GM12864 (cell line): ENCODE results near the gene UGCG.
"Not testable (repeated sequence)": the region's sequence is repeated elsewhere in the genome, so short reads cannot be mapped to it uniquely, and the experiment has no call there.

Source experiments
- DNase-seq: peaks from one replicate; pipeline ENCODE4 v3.0.0-alpha.2; 2011; ENCODE audit warnings: low read depth
- H3K4me3 ChIP-seq: 2 replicates; pipeline ENCODE4 v1.5.1; 2011; ENCODE audit warnings: mild to moderate bottlenecking, low read depth, low read length, control low read depth
- TF ChIP-seq, protein P1 (sequence below): IDR thresholded peaks from 2 replicates; pipeline ENCODE4 v1.5.1; 2011; ENCODE audit warnings: low read depth, mild to moderate bottlenecking, moderate library complexity, low read length, control low read depth, inconsistent platforms; ENCODE audit errors: missing control alignments

The UGCG gene

DNA sequence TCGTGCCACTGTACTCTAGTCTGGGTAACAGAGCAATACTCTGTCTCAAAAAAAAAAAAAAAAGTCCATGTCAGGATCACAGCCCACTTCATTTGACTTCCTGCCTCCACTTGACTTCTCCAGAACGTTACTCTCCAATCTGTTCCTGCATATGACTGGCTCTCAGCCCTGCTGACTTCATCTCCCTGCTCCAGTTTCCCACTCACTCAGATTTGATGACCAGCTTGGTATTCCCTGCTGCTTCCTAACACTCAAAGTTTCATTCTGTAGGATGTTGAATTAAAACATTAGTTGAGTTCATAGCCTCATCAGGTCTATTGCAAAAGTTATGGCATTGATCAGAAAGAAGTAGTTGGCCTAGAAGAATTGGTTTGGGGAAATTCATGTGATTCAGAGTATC lies 52.3 kb downstream of the UGCG start:
- no peak overlapping the region for H3K4me3 ChIP-seq
- no peak for DNase-seq
- TF ChIP-seq, protein P1, sequence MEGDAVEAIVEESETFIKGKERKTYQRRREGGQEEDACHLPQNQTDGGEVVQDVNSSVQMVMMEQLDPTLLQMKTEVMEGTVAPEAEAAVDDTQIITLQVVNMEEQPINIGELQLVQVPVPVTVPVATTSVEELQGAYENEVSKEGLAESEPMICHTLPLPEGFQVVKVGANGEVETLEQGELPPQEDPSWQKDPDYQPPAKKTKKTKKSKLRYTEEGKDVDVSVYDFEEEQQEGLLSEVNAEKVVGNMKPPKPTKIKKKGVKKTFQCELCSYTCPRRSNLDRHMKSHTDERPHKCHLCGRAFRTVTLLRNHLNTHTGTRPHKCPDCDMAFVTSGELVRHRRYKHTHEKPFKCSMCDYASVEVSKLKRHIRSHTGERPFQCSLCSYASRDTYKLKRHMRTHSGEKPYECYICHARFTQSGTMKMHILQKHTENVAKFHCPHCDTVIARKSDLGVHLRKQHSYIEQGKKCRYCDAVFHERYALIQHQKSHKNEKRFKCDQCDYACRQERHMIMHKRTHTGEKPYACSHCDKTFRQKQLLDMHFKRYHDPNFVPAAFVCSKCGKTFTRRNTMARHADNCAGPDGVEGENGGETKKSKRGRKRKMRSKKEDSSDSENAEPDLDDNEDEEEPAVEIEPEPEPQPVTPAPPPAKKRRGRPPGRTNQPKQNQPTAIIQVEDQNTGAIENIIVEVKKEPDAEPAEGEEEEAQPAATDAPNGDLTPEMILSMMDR = no peak

GRCh38 chr9:111949919-111950318 lies 53.3 kb downstream of the UGCG start:
- DNase-seq = no peak
- TF ChIP-seq, protein P1 = no peak
- no peak overlapping the region for H3K4me3 ChIP-seq

DNA sequence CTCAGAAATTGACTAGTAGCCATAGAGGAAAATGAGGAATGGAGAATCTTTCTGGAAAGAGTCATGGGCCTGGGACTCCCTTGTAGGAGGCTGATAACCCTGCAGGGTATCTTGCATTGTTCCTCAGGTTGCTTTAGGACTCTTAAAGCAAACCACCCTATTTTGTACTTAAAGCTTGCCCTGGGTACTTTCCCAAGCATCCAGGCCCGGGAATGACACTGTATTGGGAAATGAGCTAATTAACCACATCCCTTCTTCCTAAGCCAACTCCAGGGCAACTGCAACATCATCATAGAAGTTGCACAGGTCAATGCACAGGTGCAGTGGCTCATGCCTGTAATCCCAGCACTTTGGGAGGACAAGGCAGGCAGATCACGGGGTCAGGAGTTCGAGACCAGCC lies 55.9 kb downstream of the UGCG start:
- TF ChIP-seq, protein P1 = no peak
- no peak for DNase-seq
- H3K4me3 ChIP-seq = no peak overlapping the region

- TF ChIP-seq, protein P1 = no peak
- DNase-seq = no peak
- H3K4me3 ChIP-seq = no peak overlapping the region
These were observed 56.8 kb downstream of the UGCG start for GRCh38 chr9:111953444-111953843.

DNA sequence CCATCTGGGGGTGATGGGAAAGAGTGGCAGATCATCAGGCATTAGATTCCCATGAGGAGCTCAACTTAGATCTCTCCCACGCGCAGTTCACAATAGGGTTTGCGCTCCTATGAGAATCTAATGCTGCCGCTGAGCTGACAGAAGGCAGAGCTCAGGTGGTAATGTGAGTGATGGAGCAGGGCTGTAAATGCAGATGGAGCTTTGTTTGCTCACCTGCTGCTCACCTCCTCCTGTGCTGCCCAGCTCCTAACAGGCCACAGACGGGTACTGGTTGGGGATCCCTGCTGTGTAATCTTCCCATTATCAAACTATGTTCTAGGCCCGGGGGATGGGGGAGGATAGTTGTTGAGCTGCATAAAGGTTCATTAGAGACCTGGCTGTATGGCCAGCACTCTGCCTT lies 58.4 kb downstream of the UGCG start:
- no peak overlapping the region for H3K4me3 ChIP-seq
- DNase-seq = no peak
- TF ChIP-seq, protein P1 = no peak

GRCh38 chr9:111957856-111958631 lies 61.4 kb downstream of the UGCG start:
- no peak for DNase-seq
- TF ChIP-seq, protein P1 = no peak
- H3K4me3 ChIP-seq = no peak overlapping the region

GRCh38 chr9:111959468-111960359 lies 63.1 kb downstream of the UGCG start:
- no peak overlapping the region for H3K4me3 ChIP-seq
- no peak for DNase-seq
- TF ChIP-seq, protein P1 = no peak

DNA sequence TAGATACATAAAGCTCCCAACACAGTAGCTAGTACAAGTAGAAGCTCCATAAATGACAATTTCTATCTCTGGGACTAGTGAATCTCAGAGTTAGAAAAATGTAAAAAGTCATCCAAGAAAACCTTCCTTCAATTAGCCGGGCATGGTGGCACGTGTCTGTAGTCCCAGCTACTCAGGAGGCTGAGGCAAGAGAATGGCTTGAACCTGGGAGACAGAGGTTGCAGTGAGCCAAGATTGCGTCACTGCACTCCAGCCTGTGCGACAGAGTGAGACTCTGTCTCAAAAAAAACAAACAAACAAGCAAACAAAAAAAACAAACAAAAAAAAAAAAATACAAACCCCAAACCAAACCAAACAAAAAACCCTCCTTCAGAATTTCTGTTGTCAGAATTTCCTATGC lies 63.9 kb downstream of the UGCG start:
- not testable (repeated sequence) for DNase-seq, H3K4me3 ChIP-seq
